C4-2B (cell line): ENCODE measurements around the gene CEP85.

ENCODE experiments used
- H3K27ac ChIP-seq: fragments of 450-650 bp; 2 replicates; pipeline ENCODE4 v1.5.1; 2017
- CTCF ChIP-seq: fragments of 450-650 bp; conservative IDR thresholded peaks from 2 replicates; pipeline ENCODE4 v1.5.1; 2017; ENCODE audit warnings: mild to moderate bottlenecking
- ZFX ChIP-seq: fragments of 450-650 bp; IDR thresholded peaks from 2 replicates; pipeline ENCODE4 v1.6.1; 2017

The CEP85 gene

GRCh38 chr1:26293911-26294463 lies 60.0 kb downstream of the CEP85 start:
- TF ChIP-seq ZFX, result no peak
- no peak for TF ChIP-seq CTCF
- H3K27ac ChIP-seq, result no peak overlapping the region

- no peak overlapping the region for H3K27ac ChIP-seq
- no peak for TF ChIP-seq ZFX
- TF ChIP-seq CTCF, result no peak
These were observed 61.5 kb downstream of the CEP85 start for GRCh38 chr1:26295194-26296138.

GRCh38 chr1:26296340-26297056 lies 62.5 kb downstream of the CEP85 start:
- TF ChIP-seq CTCF, result no peak
- no peak for TF ChIP-seq ZFX
- no peak overlapping the region for H3K27ac ChIP-seq

- TF ChIP-seq ZFX, result no peak
- no peak for TF ChIP-seq CTCF
- no peak overlapping the region for H3K27ac ChIP-seq
These were observed 63.2 kb downstream of the CEP85 start for GRCh38 chr1:26297057-26297790.

GRCh38 chr1:26297791-26298124 lies 63.8 kb downstream of the CEP85 start:
- H3K27ac ChIP-seq, result 0 out of 2 replicates have a peak overlapping the region, but pooled peaks have one; percentile 2
- no peak for TF ChIP-seq ZFX
- no peak for TF ChIP-seq CTCF

GRCh38 chr1:26300578-26301275 lies 66.7 kb downstream of the CEP85 start:
- H3K27ac ChIP-seq, result no peak overlapping the region
- no peak for TF ChIP-seq CTCF
- no peak for TF ChIP-seq ZFX
